ENCODE results near the gene ASAP2.

The ASAP2 gene

GRCh38 chr2:9252002-9252357 is 45.4 kb downstream of the ASAP2 start:
- TF ChIP-seq POLR2AphosphoS5 (IDR thresholded peaks at IDR 0.05; ENCODE audit: low read depth, low read length), result no peak
- TF ChIP-seq TAF1 (IDR thresholded peaks at IDR 0.05; ENCODE audit: borderline replicate concordance, insufficient read depth, low read length), result no peak
- TF ChIP-seq SIN3A (IDR thresholded peaks at IDR 0.05; ENCODE audit: borderline replicate concordance, insufficient read depth, low read length), result no peak
- TF ChIP-seq, protein P1, sequence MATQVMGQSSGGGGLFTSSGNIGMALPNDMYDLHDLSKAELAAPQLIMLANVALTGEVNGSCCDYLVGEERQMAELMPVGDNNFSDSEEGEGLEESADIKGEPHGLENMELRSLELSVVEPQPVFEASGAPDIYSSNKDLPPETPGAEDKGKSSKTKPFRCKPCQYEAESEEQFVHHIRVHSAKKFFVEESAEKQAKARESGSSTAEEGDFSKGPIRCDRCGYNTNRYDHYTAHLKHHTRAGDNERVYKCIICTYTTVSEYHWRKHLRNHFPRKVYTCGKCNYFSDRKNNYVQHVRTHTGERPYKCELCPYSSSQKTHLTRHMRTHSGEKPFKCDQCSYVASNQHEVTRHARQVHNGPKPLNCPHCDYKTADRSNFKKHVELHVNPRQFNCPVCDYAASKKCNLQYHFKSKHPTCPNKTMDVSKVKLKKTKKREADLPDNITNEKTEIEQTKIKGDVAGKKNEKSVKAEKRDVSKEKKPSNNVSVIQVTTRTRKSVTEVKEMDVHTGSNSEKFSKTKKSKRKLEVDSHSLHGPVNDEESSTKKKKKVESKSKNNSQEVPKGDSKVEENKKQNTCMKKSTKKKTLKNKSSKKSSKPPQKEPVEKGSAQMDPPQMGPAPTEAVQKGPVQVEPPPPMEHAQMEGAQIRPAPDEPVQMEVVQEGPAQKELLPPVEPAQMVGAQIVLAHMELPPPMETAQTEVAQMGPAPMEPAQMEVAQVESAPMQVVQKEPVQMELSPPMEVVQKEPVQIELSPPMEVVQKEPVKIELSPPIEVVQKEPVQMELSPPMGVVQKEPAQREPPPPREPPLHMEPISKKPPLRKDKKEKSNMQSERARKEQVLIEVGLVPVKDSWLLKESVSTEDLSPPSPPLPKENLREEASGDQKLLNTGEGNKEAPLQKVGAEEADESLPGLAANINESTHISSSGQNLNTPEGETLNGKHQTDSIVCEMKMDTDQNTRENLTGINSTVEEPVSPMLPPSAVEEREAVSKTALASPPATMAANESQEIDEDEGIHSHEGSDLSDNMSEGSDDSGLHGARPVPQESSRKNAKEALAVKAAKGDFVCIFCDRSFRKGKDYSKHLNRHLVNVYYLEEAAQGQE (IDR thresholded peaks at IDR 0.05; ENCODE audit: insufficient read depth in 1 of 2, low read depth in 2 of 2, low read length in 2 of 2), result no peak
- no peak for TF ChIP-seq FOXP2 (optimal IDR thresholded peaks at IDR 0.05; ENCODE audit: borderline replicate concordance, extremely low read depth, extremely low read length, insufficient read depth)

DNA sequence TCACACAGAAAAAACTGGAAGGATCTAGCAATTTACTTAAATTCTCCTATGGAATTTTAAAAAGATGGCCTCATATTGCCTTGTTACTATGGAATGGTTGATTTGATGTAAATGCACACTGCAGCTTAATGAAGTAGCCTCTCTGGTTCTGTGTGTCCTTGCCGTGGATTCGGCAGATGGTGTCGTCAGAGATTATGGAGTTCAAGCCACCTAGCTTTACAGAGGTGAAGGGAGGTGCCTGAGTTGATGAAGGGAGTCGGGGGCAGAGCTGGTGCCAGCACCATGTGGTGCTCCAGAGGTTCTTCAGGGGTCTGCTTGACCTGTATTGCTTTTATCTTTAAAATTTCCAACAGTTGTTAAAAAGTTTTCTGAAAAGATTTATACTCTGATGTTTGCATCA is 48.8 kb downstream of the ASAP2 start:
- TF ChIP-seq, protein P1 (IDR thresholded peaks at IDR 0.05; ENCODE audit: insufficient read depth in 1 of 2, low read depth in 2 of 2, low read length in 2 of 2), result no peak
- TF ChIP-seq TAF1 (IDR thresholded peaks at IDR 0.05; ENCODE audit: borderline replicate concordance, insufficient read depth, low read length) (no peak), POLR2AphosphoS5 (IDR thresholded peaks at IDR 0.05; ENCODE audit: low read depth, low read length) (no peak), SIN3A (IDR thresholded peaks at IDR 0.05; ENCODE audit: borderline replicate concordance, insufficient read depth, low read length) (no peak), FOXP2 (optimal IDR thresholded peaks at IDR 0.05; ENCODE audit: borderline replicate concordance, extremely low read depth, extremely low read length, insufficient read depth) (no peak)

DNA sequence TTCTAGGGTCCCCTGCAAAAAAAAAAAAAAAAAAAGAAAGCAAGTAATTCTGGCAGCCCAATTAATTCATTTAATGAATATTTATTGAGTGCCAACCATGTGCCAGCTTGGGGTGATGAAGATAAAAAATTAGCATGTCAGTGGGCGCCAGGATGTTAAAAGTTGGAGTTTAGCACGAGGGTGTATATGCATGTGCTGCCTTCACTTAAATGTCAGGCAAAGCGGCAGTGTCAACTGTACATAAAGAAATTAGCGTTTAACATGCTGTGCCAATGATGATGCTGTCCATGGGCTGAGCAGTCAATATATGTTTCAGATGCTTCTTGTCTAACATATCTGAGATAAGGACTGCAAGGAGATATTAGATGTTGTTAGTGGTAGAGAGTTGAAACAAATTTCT is 49.5 kb downstream of the ASAP2 start:
- TF ChIP-seq SIN3A (IDR thresholded peaks at IDR 0.05; ENCODE audit: borderline replicate concordance, insufficient read depth, low read length), result no peak
- TF ChIP-seq POLR2AphosphoS5 (IDR thresholded peaks at IDR 0.05; ENCODE audit: low read depth, low read length), result no peak
- TF ChIP-seq, protein P1 (IDR thresholded peaks at IDR 0.05; ENCODE audit: insufficient read depth in 1 of 2, low read depth in 2 of 2, low read length in 2 of 2), result no peak
- TF ChIP-seq TAF1 (IDR thresholded peaks at IDR 0.05; ENCODE audit: borderline replicate concordance, insufficient read depth, low read length), result no peak
- no peak for TF ChIP-seq FOXP2 (optimal IDR thresholded peaks at IDR 0.05; ENCODE audit: borderline replicate concordance, extremely low read depth, extremely low read length, insufficient read depth)

GRCh38 chr2:9256570-9257043 is 50.0 kb downstream of the ASAP2 start:
- no peak for TF ChIP-seq SIN3A (IDR thresholded peaks at IDR 0.05; ENCODE audit: borderline replicate concordance, insufficient read depth, low read length)
- TF ChIP-seq POLR2AphosphoS5 (IDR thresholded peaks at IDR 0.05; ENCODE audit: low read depth, low read length), result no peak
- TF ChIP-seq, protein P1 (IDR thresholded peaks at IDR 0.05; ENCODE audit: insufficient read depth in 1 of 2, low read depth in 2 of 2, low read length in 2 of 2), result no peak
- no peak for TF ChIP-seq FOXP2 (optimal IDR thresholded peaks at IDR 0.05; ENCODE audit: borderline replicate concordance, extremely low read depth, extremely low read length, insufficient read depth)
- TF ChIP-seq TAF1 (IDR thresholded peaks at IDR 0.05; ENCODE audit: borderline replicate concordance, insufficient read depth, low read length), result no peak

- TF ChIP-seq POLR2AphosphoS5 (IDR thresholded peaks at IDR 0.05; ENCODE audit: low read depth, low read length) (no peak), FOXP2 (optimal IDR thresholded peaks at IDR 0.05; ENCODE audit: borderline replicate concordance, extremely low read depth, extremely low read length, insufficient read depth) (no peak), SIN3A (IDR thresholded peaks at IDR 0.05; ENCODE audit: borderline replicate concordance, insufficient read depth, low read length) (no peak), TAF1 (IDR thresholded peaks at IDR 0.05; ENCODE audit: borderline replicate concordance, insufficient read depth, low read length) (no peak)
- TF ChIP-seq, protein P1 (IDR thresholded peaks at IDR 0.05; ENCODE audit: insufficient read depth in 1 of 2, low read depth in 2 of 2, low read length in 2 of 2), result no peak
These were observed 51.9 kb downstream of the ASAP2 start for GRCh38 chr2:9258501-9258900.

Measured in PFSK-1 (cell line).